Hematopoietic multipotent progenitor cell treated with erythropoietin and hydrocortisone succinate and interleukin-3 and kit ligand, for 8 days (in vitro differentiated cells): ENCODE measurements around the gene ACTN1.
A peak's percentile ranks its signal among the peaks of the same experiment; 100 is the strongest.

Source experiments
- DNase-seq: peaks from one replicate; pipeline ENCODE4 v3.0.0-alpha.2; 2015

The ACTN1 gene

GRCh38 chr14:68948686-68949600, 30.2 kb downstream of the ACTN1 start:
- DNase-seq: no peak

GRCh38 chr14:68947802-68948201, 31.3 kb downstream of the ACTN1 start:
- no peak for DNase-seq

GRCh38 chr14:68946489-68946822, 32.6 kb downstream of the ACTN1 start:
- DNase-seq: no peak

- DNase-seq: peak; percentile 25
Observed at GRCh38 chr14:68945585-68946488, 33.3 kb downstream of the ACTN1 start.

GRCh38 chr14:68945190-68945584, 33.9 kb downstream of the ACTN1 start:
- DNase-seq: no peak

GRCh38 chr14:68944162-68944561, 34.9 kb downstream of the ACTN1 start:
- no peak for DNase-seq

- DNase-seq: no peak
Observed at GRCh38 chr14:68943107-68943506, 36.0 kb downstream of the ACTN1 start.

- DNase-seq: no peak
Observed at GRCh38 chr14:68942296-68943035, 36.6 kb downstream of the ACTN1 start.

GRCh38 chr14:68941820-68942219, 37.3 kb downstream of the ACTN1 start:
- no peak for DNase-seq

GRCh38 chr14:68940614-68941185, 38.4 kb downstream of the ACTN1 start:
- no peak for DNase-seq

GRCh38 chr14:68939893-68940613, 39.0 kb downstream of the ACTN1 start:
- DNase-seq: no peak

GRCh38 chr14:68939181-68939892, 39.8 kb downstream of the ACTN1 start:
- DNase-seq: no peak

- no peak for DNase-seq
Observed at GRCh38 chr14:68938271-68939150, 40.6 kb downstream of the ACTN1 start.

- DNase-seq: peak; percentile 73
Observed at GRCh38 chr14:68937471-68938270, 41.4 kb downstream of the ACTN1 start.

GRCh38 chr14:68936980-68937379, 42.1 kb downstream of the ACTN1 start:
- DNase-seq: no peak

- no peak for DNase-seq
Observed at GRCh38 chr14:68936476-68936875, 42.6 kb downstream of the ACTN1 start.

- no peak for DNase-seq
Observed at GRCh38 chr14:68935761-68936214, 43.3 kb downstream of the ACTN1 start.

- no peak for DNase-seq
Observed at GRCh38 chr14:68934066-68934465, 45.0 kb downstream of the ACTN1 start.

- DNase-seq: no peak
Observed at GRCh38 chr14:68932686-68933085, 46.4 kb downstream of the ACTN1 start.
